ENCODE results near the gene ULK1.

DNA sequence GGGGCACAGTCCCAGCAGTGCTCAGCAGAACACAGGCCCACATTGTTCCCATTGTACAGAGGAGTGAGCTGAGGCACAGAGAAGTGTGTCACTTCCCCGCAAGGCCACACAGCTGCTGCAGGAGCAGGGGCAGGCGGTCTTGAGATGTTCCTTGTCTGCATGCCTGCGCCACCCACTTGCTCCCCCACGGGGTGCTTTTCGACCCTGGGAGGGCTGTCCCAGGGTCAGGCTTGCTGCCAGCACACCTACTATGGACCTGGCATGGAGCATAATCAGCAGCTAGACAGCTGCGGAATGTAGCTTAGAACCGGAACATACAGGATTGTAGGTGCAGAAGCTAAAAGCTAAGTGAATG, 47.5 kb downstream of the ULK1 start:
- TF ChIP-seq NFYB (CRISPR knock-in tag; conservative IDR thresholded peaks at IDR 0.05; ENCODE audit: low read depth), result no peak
- TF ChIP-seq CBFB (CRISPR knock-in tag; IDR thresholded peaks at IDR 0.05; ENCODE audit: low read depth), result no peak
- TF ChIP-seq SP1 (CRISPR knock-in tag; conservative IDR thresholded peaks at IDR 0.05), result no peak
- no peak for TF ChIP-seq CREB1 (CRISPR knock-in tag; IDR thresholded peaks at IDR 0.05)
- TF ChIP-seq, protein P1, sequence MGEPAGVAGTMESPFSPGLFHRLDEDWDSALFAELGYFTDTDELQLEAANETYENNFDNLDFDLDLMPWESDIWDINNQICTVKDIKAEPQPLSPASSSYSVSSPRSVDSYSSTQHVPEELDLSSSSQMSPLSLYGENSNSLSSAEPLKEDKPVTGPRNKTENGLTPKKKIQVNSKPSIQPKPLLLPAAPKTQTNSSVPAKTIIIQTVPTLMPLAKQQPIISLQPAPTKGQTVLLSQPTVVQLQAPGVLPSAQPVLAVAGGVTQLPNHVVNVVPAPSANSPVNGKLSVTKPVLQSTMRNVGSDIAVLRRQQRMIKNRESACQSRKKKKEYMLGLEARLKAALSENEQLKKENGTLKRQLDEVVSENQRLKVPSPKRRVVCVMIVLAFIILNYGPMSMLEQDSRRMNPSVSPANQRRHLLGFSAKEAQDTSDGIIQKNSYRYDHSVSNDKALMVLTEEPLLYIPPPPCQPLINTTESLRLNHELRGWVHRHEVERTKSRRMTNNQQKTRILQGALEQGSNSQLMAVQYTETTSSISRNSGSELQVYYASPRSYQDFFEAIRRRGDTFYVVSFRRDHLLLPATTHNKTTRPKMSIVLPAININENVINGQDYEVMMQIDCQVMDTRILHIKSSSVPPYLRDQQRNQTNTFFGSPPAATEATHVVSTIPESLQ (CRISPR knock-in tag; IDR thresholded peaks at IDR 0.05), result no peak
- TF ChIP-seq, protein P2, sequence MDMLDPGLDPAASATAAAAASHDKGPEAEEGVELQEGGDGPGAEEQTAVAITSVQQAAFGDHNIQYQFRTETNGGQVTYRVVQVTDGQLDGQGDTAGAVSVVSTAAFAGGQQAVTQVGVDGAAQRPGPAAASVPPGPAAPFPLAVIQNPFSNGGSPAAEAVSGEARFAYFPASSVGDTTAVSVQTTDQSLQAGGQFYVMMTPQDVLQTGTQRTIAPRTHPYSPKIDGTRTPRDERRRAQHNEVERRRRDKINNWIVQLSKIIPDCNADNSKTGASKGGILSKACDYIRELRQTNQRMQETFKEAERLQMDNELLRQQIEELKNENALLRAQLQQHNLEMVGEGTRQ (CRISPR knock-in tag; IDR thresholded peaks at IDR 0.05), result no peak
- TF ChIP-seq, protein P3, sequence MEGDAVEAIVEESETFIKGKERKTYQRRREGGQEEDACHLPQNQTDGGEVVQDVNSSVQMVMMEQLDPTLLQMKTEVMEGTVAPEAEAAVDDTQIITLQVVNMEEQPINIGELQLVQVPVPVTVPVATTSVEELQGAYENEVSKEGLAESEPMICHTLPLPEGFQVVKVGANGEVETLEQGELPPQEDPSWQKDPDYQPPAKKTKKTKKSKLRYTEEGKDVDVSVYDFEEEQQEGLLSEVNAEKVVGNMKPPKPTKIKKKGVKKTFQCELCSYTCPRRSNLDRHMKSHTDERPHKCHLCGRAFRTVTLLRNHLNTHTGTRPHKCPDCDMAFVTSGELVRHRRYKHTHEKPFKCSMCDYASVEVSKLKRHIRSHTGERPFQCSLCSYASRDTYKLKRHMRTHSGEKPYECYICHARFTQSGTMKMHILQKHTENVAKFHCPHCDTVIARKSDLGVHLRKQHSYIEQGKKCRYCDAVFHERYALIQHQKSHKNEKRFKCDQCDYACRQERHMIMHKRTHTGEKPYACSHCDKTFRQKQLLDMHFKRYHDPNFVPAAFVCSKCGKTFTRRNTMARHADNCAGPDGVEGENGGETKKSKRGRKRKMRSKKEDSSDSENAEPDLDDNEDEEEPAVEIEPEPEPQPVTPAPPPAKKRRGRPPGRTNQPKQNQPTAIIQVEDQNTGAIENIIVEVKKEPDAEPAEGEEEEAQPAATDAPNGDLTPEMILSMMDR (IDR thresholded peaks at IDR 0.05), result no peak
- TF ChIP-seq ETV6 (CRISPR knock-in tag; IDR thresholded peaks at IDR 0.05), result no peak
- TF ChIP-seq, protein P4, sequence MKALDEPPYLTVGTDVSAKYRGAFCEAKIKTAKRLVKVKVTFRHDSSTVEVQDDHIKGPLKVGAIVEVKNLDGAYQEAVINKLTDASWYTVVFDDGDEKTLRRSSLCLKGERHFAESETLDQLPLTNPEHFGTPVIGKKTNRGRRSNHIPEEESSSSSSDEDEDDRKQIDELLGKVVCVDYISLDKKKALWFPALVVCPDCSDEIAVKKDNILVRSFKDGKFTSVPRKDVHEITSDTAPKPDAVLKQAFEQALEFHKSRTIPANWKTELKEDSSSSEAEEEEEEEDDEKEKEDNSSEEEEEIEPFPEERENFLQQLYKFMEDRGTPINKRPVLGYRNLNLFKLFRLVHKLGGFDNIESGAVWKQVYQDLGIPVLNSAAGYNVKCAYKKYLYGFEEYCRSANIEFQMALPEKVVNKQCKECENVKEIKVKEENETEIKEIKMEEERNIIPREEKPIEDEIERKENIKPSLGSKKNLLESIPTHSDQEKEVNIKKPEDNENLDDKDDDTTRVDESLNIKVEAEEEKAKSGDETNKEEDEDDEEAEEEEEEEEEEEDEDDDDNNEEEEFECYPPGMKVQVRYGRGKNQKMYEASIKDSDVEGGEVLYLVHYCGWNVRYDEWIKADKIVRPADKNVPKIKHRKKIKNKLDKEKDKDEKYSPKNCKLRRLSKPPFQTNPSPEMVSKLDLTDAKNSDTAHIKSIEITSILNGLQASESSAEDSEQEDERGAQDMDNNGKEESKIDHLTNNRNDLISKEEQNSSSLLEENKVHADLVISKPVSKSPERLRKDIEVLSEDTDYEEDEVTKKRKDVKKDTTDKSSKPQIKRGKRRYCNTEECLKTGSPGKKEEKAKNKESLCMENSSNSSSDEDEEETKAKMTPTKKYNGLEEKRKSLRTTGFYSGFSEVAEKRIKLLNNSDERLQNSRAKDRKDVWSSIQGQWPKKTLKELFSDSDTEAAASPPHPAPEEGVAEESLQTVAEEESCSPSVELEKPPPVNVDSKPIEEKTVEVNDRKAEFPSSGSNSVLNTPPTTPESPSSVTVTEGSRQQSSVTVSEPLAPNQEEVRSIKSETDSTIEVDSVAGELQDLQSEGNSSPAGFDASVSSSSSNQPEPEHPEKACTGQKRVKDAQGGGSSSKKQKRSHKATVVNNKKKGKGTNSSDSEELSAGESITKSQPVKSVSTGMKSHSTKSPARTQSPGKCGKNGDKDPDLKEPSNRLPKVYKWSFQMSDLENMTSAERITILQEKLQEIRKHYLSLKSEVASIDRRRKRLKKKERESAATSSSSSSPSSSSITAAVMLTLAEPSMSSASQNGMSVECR (CRISPR knock-in tag; IDR thresholded peaks at IDR 0.05; ENCODE audit: borderline replicate concordance), result no peak
- TF ChIP-seq ZNF263 (CRISPR knock-in tag; IDR thresholded peaks at IDR 0.05; ENCODE audit: low read depth), result no peak
- TF ChIP-seq NR2C2 (CRISPR knock-in tag; IDR thresholded peaks at IDR 0.05), result no peak
- TF ChIP-seq, protein P5, sequence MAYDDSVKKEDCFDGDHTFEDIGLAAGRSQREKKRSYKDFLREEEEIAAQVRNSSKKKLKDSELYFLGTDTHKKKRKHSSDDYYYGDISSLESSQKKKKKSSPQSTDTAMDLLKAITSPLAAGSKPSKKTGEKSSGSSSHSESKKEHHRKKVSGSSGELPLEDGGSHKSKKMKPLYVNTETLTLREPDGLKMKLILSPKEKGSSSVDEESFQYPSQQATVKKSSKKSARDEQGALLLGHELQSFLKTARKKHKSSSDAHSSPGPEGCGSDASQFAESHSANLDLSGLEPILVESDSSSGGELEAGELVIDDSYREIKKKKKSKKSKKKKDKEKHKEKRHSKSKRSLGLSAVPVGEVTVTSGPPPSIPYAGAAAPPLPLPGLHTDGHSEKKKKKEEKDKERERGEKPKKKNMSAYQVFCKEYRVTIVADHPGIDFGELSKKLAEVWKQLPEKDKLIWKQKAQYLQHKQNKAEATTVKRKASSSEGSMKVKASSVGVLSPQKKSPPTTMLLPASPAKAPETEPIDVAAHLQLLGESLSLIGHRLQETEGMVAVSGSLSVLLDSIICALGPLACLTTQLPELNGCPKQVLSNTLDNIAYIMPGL (CRISPR knock-in tag; IDR thresholded peaks at IDR 0.05), result no peak
- no peak for TF ChIP-seq FOXK1 (CRISPR knock-in tag; IDR thresholded peaks at IDR 0.05)
